CD4-positive, alpha-beta T cell treated with Interferon gamma for 1 hour (primary cell): Measurements from ENCODE around the gene ZNF544.
A peak's percentile ranks its signal among the peaks of the same experiment; 100 is the strongest.

Experiments used
- DNase-seq: peaks from one replicate; pipeline ENCODE4 v3.0.0-alpha.2; 2020

The ZNF544 gene

GRCh38 chr19:58228585-58229254 is at the start of gene ZNF544:
TSS of gene ZNF544 (plus strand) at chr19:58228914. CDS start at chr19:58244024, 15,110 bp downstream.
- peak; percentile 42 for DNase-seq

GRCh38 chr19:58181902-58182576 is 46.7 kb upstream of the ZNF544 start:
- DNase-seq: peak; percentile 54

GRCh38 chr19:58182577-58182988 is 46.1 kb upstream of the ZNF544 start:
- DNase-seq: peak; percentile 92

- DNase-seq: peak; percentile 94
These were observed 45.5 kb upstream of the ZNF544 start, which contains the start of gene ZNF274 for GRCh38 chr19:58182989-58183816. TSS of gene ZNF274 (plus strand) at chr19:58183061. CDS start at chr19:58183966, 905 bp downstream.

GRCh38 chr19:58183817-58184215 is 44.9 kb upstream of the ZNF544 start:
- peak; percentile 75 for DNase-seq

- no peak for DNase-seq
These were observed 31.7 kb upstream of the ZNF544 start for GRCh38 chr19:58196901-58197616.

GRCh38 chr19:58203814-58204475 is 24.8 kb upstream of the ZNF544 start:
- DNase-seq: no peak

GRCh38 chr19:58204566-58204965 is 24.1 kb upstream of the ZNF544 start:
- DNase-seq: no peak

GRCh38 chr19:58209577-58209976 is 19.1 kb upstream of the ZNF544 start:
- no peak for DNase-seq

GRCh38 chr19:58212336-58213074 is 16.2 kb upstream of the ZNF544 start:
- DNase-seq: no peak

- no peak for DNase-seq
These were observed 15.7 kb upstream of the ZNF544 start for GRCh38 chr19:58213075-58213369.

- no peak for DNase-seq
These were observed 11.6 kb upstream of the ZNF544 start for GRCh38 chr19:58217069-58217481.

- no peak for DNase-seq
These were observed 10.9 kb upstream of the ZNF544 start for GRCh38 chr19:58217607-58218391.

- peak; percentile 20 for DNase-seq
These were observed 9.8 kb upstream of the ZNF544 start for GRCh38 chr19:58218899-58219298.

GRCh38 chr19:58227964-58228584 is 640 bp upstream of the ZNF544 start:
- DNase-seq: no peak

GRCh38 chr19:58229255-58229639 is 533 bp downstream of the ZNF544 start:
- DNase-seq: no peak

GRCh38 chr19:58237324-58237723 is 8.6 kb downstream of the ZNF544 start:
- no peak for DNase-seq

GRCh38 chr19:58243351-58243750 is 14.6 kb downstream of the ZNF544 start:
- no peak for DNase-seq

- no peak for DNase-seq
These were observed 20.2 kb downstream of the ZNF544 start for GRCh38 chr19:58248886-58249285.

- no peak for DNase-seq
These were observed 23.5 kb downstream of the ZNF544 start for GRCh38 chr19:58252102-58252685.
